CD4-positive, alpha-beta T cell treated with Interleukin-15 for 1 hour (primary cell): ENCODE data around the gene TECRL.

Source experiments
- DNase-seq: peaks from one replicate; pipeline ENCODE4 v3.0.0-alpha.2; 2020

The TECRL gene

DNA sequence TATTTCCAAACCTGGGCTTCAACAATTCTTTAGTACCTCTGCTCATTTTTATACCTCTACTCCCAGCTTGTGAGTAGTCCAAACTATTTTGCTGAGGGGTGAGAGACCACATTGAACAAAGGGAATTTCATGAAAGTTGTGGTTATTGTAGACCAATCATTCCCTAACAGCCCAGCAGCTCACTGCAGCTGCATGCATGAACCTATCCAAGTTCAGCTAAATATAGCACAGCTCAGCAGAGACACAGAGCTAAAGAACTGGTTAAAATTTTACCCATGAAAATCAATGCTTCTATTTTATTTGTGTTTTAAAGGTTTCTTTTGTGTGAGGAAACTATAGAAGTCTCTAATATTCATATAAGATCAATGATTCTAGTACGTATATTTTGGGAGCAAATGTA lies 82.7 kb downstream of the TECRL start:
- DNase-seq = no peak

DNA sequence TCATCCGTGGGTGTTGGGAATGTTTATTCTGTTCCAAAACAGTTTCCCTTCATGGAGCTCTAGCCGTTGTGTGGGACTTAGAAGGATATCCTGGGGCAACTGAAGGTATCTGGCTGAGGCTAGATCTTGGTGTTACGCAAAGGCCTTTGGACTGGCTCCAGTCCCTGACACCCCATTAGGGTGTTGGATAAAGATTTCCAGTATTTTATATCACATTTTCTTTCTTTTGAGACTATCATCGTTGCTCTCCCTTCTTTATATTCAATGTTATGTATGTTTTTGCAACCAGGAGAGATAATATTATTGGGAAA lies 103.0 kb downstream of the TECRL start:
- no peak for DNase-seq

DNA sequence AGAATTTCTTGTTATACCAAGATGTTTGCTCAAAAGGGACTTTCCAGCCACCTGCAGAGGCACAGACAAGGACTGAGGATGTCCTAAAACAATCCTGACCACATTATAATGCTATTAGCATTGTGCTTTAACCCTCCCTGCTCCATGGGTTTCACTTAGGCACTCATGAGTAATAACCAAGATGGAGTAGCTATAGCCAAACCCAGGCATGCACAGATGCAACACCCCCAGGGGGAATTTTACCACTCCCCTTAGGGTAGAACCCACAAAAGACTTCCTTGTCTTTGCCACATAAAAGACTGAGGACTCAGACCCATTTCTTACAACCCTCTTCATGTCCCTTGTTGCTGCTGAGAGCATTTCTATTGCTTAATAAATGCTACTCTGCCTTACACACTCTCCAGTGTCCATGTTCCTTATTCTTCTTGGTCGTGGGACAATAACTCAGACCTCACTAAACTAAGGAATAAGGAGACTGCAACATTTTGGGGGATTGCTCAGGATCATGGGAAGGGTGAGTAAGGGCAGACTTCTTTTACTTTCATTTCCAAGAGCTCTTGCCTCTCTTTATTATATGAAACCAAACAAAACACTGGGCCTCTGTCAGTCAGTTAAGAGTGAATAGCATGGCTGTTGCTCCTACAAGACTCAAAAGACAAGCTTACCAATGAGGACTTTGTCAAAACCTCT lies 103.5 kb downstream of the TECRL start:
- no peak for DNase-seq

DNA sequence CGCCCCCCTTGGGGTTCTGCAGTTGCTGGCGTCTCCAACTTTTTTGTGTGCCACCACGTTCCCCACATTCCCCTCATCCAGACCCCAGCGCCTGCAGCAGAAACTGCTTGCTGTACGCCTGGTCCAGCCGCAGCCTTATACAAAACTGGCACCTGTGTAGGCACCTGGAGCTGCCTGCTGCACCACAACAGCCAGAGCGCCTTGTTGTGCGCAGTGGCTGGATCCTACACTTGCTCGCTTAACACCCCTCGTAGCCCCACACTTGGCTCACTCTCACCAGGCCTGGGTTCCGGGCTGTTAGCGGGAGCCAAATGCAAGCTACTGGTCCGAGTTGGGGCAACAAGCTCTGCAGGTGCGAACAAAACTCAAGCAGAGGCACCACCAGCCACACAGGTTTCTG lies 136.8 kb downstream of the TECRL start:
- DNase-seq = no peak

- no peak for DNase-seq
Observed at GRCh38 chr4:64271601-64272081, 137.6 kb downstream of the TECRL start.

GRCh38 chr4:64266669-64267068 lies 142.6 kb downstream of the TECRL start:
- no peak for DNase-seq

GRCh38 chr4:64266263-64266662 lies 143.0 kb downstream of the TECRL start:
- no peak for DNase-seq

GRCh38 chr4:64251781-64252180 lies 157.5 kb downstream of the TECRL start:
- DNase-seq = no peak

DNA sequence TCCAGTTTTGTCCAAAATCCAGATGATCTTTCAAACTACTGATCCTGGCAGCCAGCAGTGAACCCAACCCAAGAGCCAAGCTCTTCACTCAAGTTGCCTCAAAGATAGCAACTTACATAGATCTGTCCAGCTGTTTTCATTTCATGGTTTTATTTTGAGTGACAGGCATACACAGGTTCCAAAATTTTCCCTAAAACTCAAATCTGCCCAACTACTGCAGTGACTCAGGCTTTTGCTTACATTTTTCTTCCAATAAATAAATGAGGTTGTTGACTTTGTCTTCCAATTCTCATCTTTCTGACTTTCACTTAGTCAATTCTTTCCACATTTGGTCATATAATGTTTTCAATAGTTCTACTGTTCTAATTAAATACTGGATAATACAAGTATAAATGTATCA lies 158.8 kb downstream of the TECRL start:
- no peak for DNase-seq

DNA sequence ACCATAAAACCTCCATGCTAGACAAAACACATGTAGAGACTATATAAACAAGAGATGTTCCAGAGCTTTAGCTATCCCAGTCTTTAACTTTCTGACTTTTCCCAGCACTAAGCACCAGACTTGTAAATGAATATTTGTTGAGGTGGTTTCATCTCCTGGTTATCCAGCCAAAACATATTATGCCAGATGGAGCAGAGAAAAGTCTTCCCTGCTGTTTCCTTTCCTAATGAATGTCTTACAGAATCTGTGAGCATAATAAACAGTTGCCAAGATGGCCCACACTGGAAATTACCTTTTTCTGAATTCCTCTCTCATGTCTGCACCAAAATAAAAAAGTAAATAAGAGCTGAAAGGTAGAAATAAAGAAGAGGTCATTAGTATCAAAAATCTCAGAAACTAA lies 159.2 kb downstream of the TECRL start:
- no peak for DNase-seq

GRCh38 chr4:64248186-64248585 lies 161.1 kb downstream of the TECRL start:
- DNase-seq = no peak

DNA sequence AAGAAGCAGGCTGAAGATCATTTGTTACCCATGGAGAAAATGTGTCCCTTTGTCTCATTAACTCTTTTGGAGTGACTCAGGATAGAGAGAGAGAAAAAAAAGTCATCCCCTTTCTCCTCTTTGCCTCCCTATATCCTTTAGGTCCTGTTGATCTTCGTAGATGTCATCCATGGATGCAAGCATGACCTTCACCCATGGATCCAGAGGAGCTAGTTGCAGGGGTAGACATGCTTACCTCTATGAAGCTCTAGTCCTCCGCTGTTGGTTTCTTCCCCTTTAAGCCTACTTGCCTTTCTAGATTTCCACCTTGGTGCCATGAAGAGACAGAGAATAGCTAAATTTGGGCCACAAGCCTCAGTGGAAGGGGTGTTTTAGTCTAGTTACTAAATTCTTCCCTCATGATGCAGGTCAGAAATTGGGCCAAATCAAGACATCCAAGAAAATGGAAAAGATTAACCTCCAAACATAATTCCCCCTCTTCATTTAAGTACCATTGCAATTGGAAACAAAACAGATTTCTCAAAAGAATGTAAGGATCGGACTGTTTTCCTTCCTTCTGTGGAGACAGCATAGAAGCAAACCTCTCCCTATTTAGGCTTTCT lies 178.4 kb downstream of the TECRL start:
- DNase-seq = no peak
